PFSK-1 (cell line): ENCODE results near the gene DPH7.

ENCODE experiments used
- FOXP2 ChIP-seq: optimal IDR thresholded peaks from 2 replicates; pipeline ENCODE3; 2011; ENCODE audit warnings: borderline replicate concordance, control low read depth, inconsistent platforms; ENCODE audit not compliant: insufficient read depth; ENCODE audit errors: extremely low read length, extremely low read depth
- POLR2AphosphoS5 ChIP-seq: IDR thresholded peaks from 2 replicates; pipeline ENCODE4 v1.6.1; 2012; ENCODE audit warnings: low read depth, mild to moderate bottlenecking, control low read depth, low read length, moderate library complexity
- REST ChIP-seq, 2 experiments: IDR thresholded peaks; 2 replicates each; pipeline versions ENCODE4 v1.6.1 to v1.8.0; 2011 to 2012; ENCODE audit warnings: low read depth in 2 of 2, low read length in 2 of 2, control low read depth in 1 of 2, inconsistent platforms in 1 of 2, mild to moderate bottlenecking in 1 of 2, moderate library complexity in 1 of 2; ENCODE audit not compliant: insufficient read depth in 1 of 2
- SIN3A ChIP-seq: IDR thresholded peaks from 2 replicates; pipeline ENCODE4 v1.6.1; 2012; ENCODE audit warnings: mild to moderate bottlenecking, low read length, moderate library complexity, borderline replicate concordance; ENCODE audit not compliant: insufficient read depth
- TAF1 ChIP-seq: IDR thresholded peaks from 2 replicates; pipeline ENCODE4 v1.6.1; 2012; ENCODE audit warnings: low read length, control low read depth, borderline replicate concordance; ENCODE audit not compliant: insufficient read depth

DPH7 gene

GRCh38 chr9:137556069-137556838 is 22.5 kb downstream of the DPH7 start:
- TF ChIP-seq REST (IDR thresholded peaks at IDR 0.05; ENCODE audit: insufficient read depth in 1 of 2, low read depth in 2 of 2, low read length in 2 of 2) (no peak), TAF1 (no peak), FOXP2 (no peak), POLR2AphosphoS5 (no peak), SIN3A (no peak)

- TF ChIP-seq TAF1, result no peak
These were observed 23.5 kb downstream of the DPH7 start for GRCh38 chr9:137555179-137555578.

GRCh38 chr9:137554349-137554748 is 24.4 kb downstream of the DPH7 start:
- no peak for TF ChIP-seq SIN3A
- no peak for TF ChIP-seq FOXP2
- no peak for TF ChIP-seq REST (IDR thresholded peaks at IDR 0.05; ENCODE audit: insufficient read depth in 1 of 2, low read depth in 2 of 2, low read length in 2 of 2)
- TF ChIP-seq TAF1, result no peak
- TF ChIP-seq POLR2AphosphoS5, result no peak

GRCh38 chr9:137552022-137552768 is 26.5 kb downstream of the DPH7 start:
- TF ChIP-seq SIN3A (no peak), FOXP2 (no peak), POLR2AphosphoS5 (no peak), REST (IDR thresholded peaks at IDR 0.05; ENCODE audit: insufficient read depth in 1 of 2, low read depth in 2 of 2, low read length in 2 of 2) (no peak), TAF1 (no peak)

GRCh38 chr9:137551264-137552021 is 27.3 kb downstream of the DPH7 start, which contains the start of gene MRPL41:
TSS of gene MRPL41 (plus strand) at chr9:137551879. CDS start at chr9:137552082, 203 bp downstream.
- TF ChIP-seq REST (IDR thresholded peaks at IDR 0.05; ENCODE audit: insufficient read depth in 1 of 2, low read depth in 2 of 2, low read length in 2 of 2), result 0 out of 4 replicates have a peak, but pooled peaks of 1 of the 2 experiments have one; percentile 13
- no peak for TF ChIP-seq TAF1
- peak; percentile 78 for TF ChIP-seq POLR2AphosphoS5
- TF ChIP-seq FOXP2, result no peak
- no peak for TF ChIP-seq SIN3A
